Adrenal gland (tissue), 5 donors: ENCODE results near the gene MFSD2A.

ENCODE experiments used
- CTCF ChIP-seq, 6 experiments: fragments of 450-650 bp in 4 of 6; fragments of 200-600 bp in 2 of 6; sonication (generic) in 1 of 6; IDR thresholded peaks; 1 replicate in 5 of 6; 2 replicates in 1 of 6; pipeline versions ENCODE4 v1.5.1 to v1.8.0; 2016 to 2021; ENCODE audit warnings: antibody characterized with exemption in 6 of 6, mild to moderate bottlenecking in 2 of 6, moderate library complexity in 1 of 6
- POLR2A ChIP-seq, 2 donors: fragments of 450-650 bp; IDR thresholded peaks; one replicate each; pipeline ENCODE4 v1.6.1; 2017; ENCODE audit warnings: antibody characterized with exemption in 2 of 2, mild to moderate bottlenecking in 2 of 2, moderate library complexity in 1 of 2
- donor health status: DM: no; HTN: no; CAD: no.

GRCh38 chr1:39958403-39959200 lies 3.7 kb downstream of the MFSD2A start:
- TF ChIP-seq CTCF (IDR thresholded peaks at IDR 0.05) (no peak), POLR2A (IDR thresholded peaks at IDR 0.05) (no peak)
